D721Med (cell line): ENCODE measurements around the gene ZNF821.

Experiments
- DNase-seq: peaks from one replicate; pipeline ENCODE4 v3.0.0; 2011; ENCODE audit warnings: low spot score; ENCODE audit not compliant: insufficient read length
- FAIRE-seq: peaks from 2 replicates; lab custom pipeline; 2011; peaks lifted over from hg19 to GRCh38; lab: Jason Lieb, UNC
- CTCF ChIP-seq: IDR thresholded peaks from 2 replicates; pipeline ENCODE4 v1.5.1; 2012; ENCODE audit warnings: mild to moderate bottlenecking, control low read depth; ENCODE audit not compliant: insufficient read depth; ENCODE audit errors: missing control alignments

The ZNF821 gene

GRCh38 chr16:71903608-71904007 is 19.6 kb upstream of the ZNF821 start:
- no peak for TF ChIP-seq CTCF
- DNase-seq (no peak), FAIRE-seq (no peak)

GRCh38 chr16:71902656-71903365 is 18.8 kb upstream of the ZNF821 start:
- TF ChIP-seq CTCF: no peak
- no peak for FAIRE-seq

GRCh38 chr16:71899171-71899570 is 15.2 kb upstream of the ZNF821 start:
- no peak for TF ChIP-seq CTCF
- DNase-seq (no peak), FAIRE-seq (no peak)

More at GRCh38 chr16:71902656-71903365, 18.8 kb upstream of the ZNF821 start:
- no peak for DNase-seq

GRCh38 chr16:71896764-71897368 is 12.9 kb upstream of the ZNF821 start:
- FAIRE-seq (no peak), DNase-seq (no peak)
- TF ChIP-seq CTCF: no peak

GRCh38 chr16:71895679-71896365 is 11.8 kb upstream of the ZNF821 start:
- TF ChIP-seq CTCF: no peak
- DNase-seq (no peak), FAIRE-seq (no peak)

GRCh38 chr16:71894921-71895678 is 11.1 kb upstream of the ZNF821 start, which contains the start of gene IST1:
Gene IST1, plus strand, starts transcription at chr16:71895531. Its CDS starts 20,110 bp downstream, at chr16:71915641.
- FAIRE-seq (no peak), DNase-seq (peak; percentile 63)
- no peak for TF ChIP-seq CTCF
